NCI-H128 (cell line): ENCODE measurements around the gene CRAT.

Experiments used
- DNase-seq: peaks from one replicate; lab custom pipeline; 2025; ENCODE audit not compliant: unreplicated experiment; lab: John Stamatoyannopoulos, UW

Gene CRAT

GRCh38 chr9:129111528-129112151, 1.0 kb upstream of the CRAT start:
- DNase-seq = no peak

GRCh38 chr9:129109952-129110739, 447 bp downstream of the CRAT start:
- no peak for DNase-seq

- DNase-seq = no peak
Measured at GRCh38 chr9:129109537-129109903, 1.1 kb downstream of the CRAT start.

GRCh38 chr9:129108805-129109536, 1.6 kb downstream of the CRAT start:
- DNase-seq = no peak

- no peak for DNase-seq
Measured at GRCh38 chr9:129108083-129108804, 2.3 kb downstream of the CRAT start.

- no peak for DNase-seq
Measured at GRCh38 chr9:129107651-129108050, 2.9 kb downstream of the CRAT start.

- no peak for DNase-seq
Measured at GRCh38 chr9:129105857-129106694, 4.5 kb downstream of the CRAT start.

GRCh38 chr9:129104051-129104450, 6.5 kb downstream of the CRAT start:
- DNase-seq = no peak

GRCh38 chr9:129103595-129103965, 7.0 kb downstream of the CRAT start:
- no peak for DNase-seq

GRCh38 chr9:129102791-129103594, 7.6 kb downstream of the CRAT start:
- DNase-seq = no peak

- no peak for DNase-seq
Measured at GRCh38 chr9:129102095-129102525, 8.5 kb downstream of the CRAT start.

- DNase-seq = no peak
Measured at GRCh38 chr9:129101279-129101678, 9.3 kb downstream of the CRAT start.

- DNase-seq = no peak
Measured at GRCh38 chr9:129100383-129101169, 10.0 kb downstream of the CRAT start.

- no peak for DNase-seq
Measured at GRCh38 chr9:129098328-129098727, 12.3 kb downstream of the CRAT start.

- no peak for DNase-seq
Measured at GRCh38 chr9:129097671-129098306, 12.8 kb downstream of the CRAT start.

- no peak for DNase-seq
Measured at GRCh38 chr9:129095908-129096307, 14.7 kb downstream of the CRAT start.

GRCh38 chr9:129095170-129095667, 15.4 kb downstream of the CRAT start:
- no peak for DNase-seq
